ENCODE measurements around the gene MYRIP. TPM values are rescaled to one million over a fixed set of nuclear protein-coding genes. Genes with fewer than 3 reads are reported as not detected.

Gene MYRIP
- polyA plus RNA-seq, 1 of the 3 experiments (the other 2 are of a cell fraction): 1.2 TPM

GRCh38 chr3:40035177-40035576 lies 225.8 kb downstream of the MYRIP start:
- ChIA-PET POLR2A (no interaction called here), CTCF (no interaction called here)
- WGBS (ENCODE audit: low lambda C conversion rate): 41% methylated on average over 4 of the region's 4 CpGs
- H3K9ac ChIP-seq: no peak overlapping the region
- H3K4me2 ChIP-seq: no peak overlapping the region
- peaks cover 5% of the 10 kb centered on the region for H3F3A ChIP-seq (replicated peaks; ENCODE audit: insufficient read depth)
- H2AFZ ChIP-seq (ENCODE audit: low read depth): no peak overlapping the region
- H3K4me1 ChIP-seq (ENCODE audit: control insufficient read depth in 1 of 2, insufficient read depth in 2 of 2, low read depth in 1 of 2, low read length in 1 of 2): no peaks in the 10 kb centered on the region
- H3K4me3 ChIP-seq (ENCODE audit: low read depth in 2 of 2, low read length in 1 of 2): no peak overlapping the region
- no peaks in the 10 kb centered on the region for H3K79me2 ChIP-seq (ENCODE audit: insufficient read depth)
- H3K9me3 ChIP-seq: no peaks in the 10 kb centered on the region
- TF ChIP-seq, protein P1, sequence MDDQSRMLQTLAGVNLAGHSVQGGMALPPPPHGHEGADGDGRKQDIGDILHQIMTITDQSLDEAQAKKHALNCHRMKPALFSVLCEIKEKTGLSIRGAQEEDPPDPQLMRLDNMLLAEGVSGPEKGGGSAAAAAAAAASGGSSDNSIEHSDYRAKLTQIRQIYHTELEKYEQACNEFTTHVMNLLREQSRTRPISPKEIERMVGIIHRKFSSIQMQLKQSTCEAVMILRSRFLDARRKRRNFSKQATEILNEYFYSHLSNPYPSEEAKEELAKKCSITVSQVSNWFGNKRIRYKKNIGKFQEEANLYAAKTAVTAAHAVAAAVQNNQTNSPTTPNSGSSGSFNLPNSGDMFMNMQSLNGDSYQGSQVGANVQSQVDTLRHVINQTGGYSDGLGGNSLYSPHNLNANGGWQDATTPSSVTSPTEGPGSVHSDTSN (IDR thresholded peaks at IDR 0.05): peak; percentile 75
- no peak for TF ChIP-seq RCOR1 (IDR thresholded peaks at IDR 0.05; ENCODE audit: low read length)
- TF ChIP-seq YY1 (IDR thresholded peaks at IDR 0.05; ENCODE audit: low read depth): no peak
- peak; percentile 79 for TF ChIP-seq FOSL2 (IDR thresholded peaks at IDR 0.05; ENCODE audit: borderline replicate concordance, low read depth)
- TF ChIP-seq NFIC (IDR thresholded peaks at IDR 0.05; ENCODE audit: borderline replicate concordance): no peak
- TF ChIP-seq JUND (IDR thresholded peaks at IDR 0.05): peak; percentile 77
- 0 out of 2 replicates have a peak, but pooled peaks have one; percentile 45 for TF ChIP-seq TEAD4 (IDR thresholded peaks at IDR 0.05; ENCODE audit: borderline replicate concordance, insufficient read depth)
- peak; percentile 98 for TF ChIP-seq TCF12 (IDR thresholded peaks at IDR 0.05)
- no peak for TF ChIP-seq GATA2 (CRISPR knock-in tag; IDR thresholded peaks at IDR 0.05)
- peak in 1 of 2 experiments; percentile 59; a peak in 1 of 4 replicates for TF ChIP-seq EP300 (IDR thresholded peaks at IDR 0.05; ENCODE audit: borderline replicate concordance in 1 of 2, low read depth in 1 of 2, low read length in 1 of 2)
- TF ChIP-seq POLR2AphosphoS5 (IDR thresholded peaks at IDR 0.05; ENCODE audit: low read depth, low read length): peak; percentile 61; the same call in 1 of the 2 replicates
- no peaks in the 10 kb centered on the region for H3K27me3 ChIP-seq (ENCODE audit: insufficient read depth)
- no peaks in the 10 kb centered on the region for H3K9me2 ChIP-seq
- no peaks in the 10 kb centered on the region for H4K20me1 ChIP-seq (ENCODE audit: insufficient read depth)
- H3K27ac ChIP-seq (ENCODE audit: low read depth in 2 of 2, low read length in 1 of 2): no peak overlapping the region
- H3K36me3 ChIP-seq (replicated peaks in 1 of 2; ENCODE audit: control insufficient read depth in 1 of 2, insufficient read depth in 2 of 2, low read length in 1 of 2): no peaks in the 10 kb centered on the region
- no peak for DNase-seq

GRCh38 chr3:40037582-40037981 lies 228.2 kb downstream of the MYRIP start:
- no peaks in the 10 kb centered on the region for H3K9me2 ChIP-seq
- peaks cover 5% of the 10 kb centered on the region for H3F3A ChIP-seq (replicated peaks; ENCODE audit: insufficient read depth)
- no peaks in the 10 kb centered on the region for H3K79me2 ChIP-seq (ENCODE audit: insufficient read depth)
- no peaks in the 10 kb centered on the region for H3K27me3 ChIP-seq (ENCODE audit: insufficient read depth)
- no peaks in the 10 kb centered on the region for H3K36me3 ChIP-seq (replicated peaks in 1 of 2; ENCODE audit: control insufficient read depth in 1 of 2, insufficient read depth in 2 of 2, low read length in 1 of 2)
- no peak overlapping the region for H3K4me3 ChIP-seq (ENCODE audit: low read depth in 2 of 2, low read length in 1 of 2)
- peaks cover 0 to under 1% of the 10 kb centered on the region in 2 experiments; a peak in 2 of 4 replicates for H3K4me1 ChIP-seq (ENCODE audit: control insufficient read depth in 1 of 2, insufficient read depth in 2 of 2, low read depth in 1 of 2, low read length in 1 of 2)
- no peaks in the 10 kb centered on the region for H3K9me3 ChIP-seq
- H3K4me2 ChIP-seq: no peak overlapping the region
- TF ChIP-seq ELF1 (IDR thresholded peaks at IDR 0.05): no peak
- TF ChIP-seq, protein P1 (IDR thresholded peaks at IDR 0.05): no peak
- TF ChIP-seq TEAD4 (IDR thresholded peaks at IDR 0.05; ENCODE audit: borderline replicate concordance, insufficient read depth): no peak
- no peak for TF ChIP-seq RFX5 (IDR thresholded peaks at IDR 0.05; ENCODE audit: low read length)
- TF ChIP-seq FOSL2 (IDR thresholded peaks at IDR 0.05; ENCODE audit: borderline replicate concordance, low read depth): no peak
- TF ChIP-seq EZH2phosphoT487 (IDR thresholded peaks at IDR 0.05; ENCODE audit: borderline replicate concordance, low read depth): no peak
- no peak overlapping the region for H3K27ac ChIP-seq (ENCODE audit: low read depth in 2 of 2, low read length in 1 of 2)
- CTCF ChIA-PET: interaction anchor here (1.3 kb wide), 1 partner anchor 9 kb away, joined by 3 read pairs; no protein-coding TSS in a partner anchor
- no peak overlapping the region for H2AFZ ChIP-seq (ENCODE audit: low read depth)
- H3K9ac ChIP-seq: no peak overlapping the region
- H4K20me1 ChIP-seq (ENCODE audit: insufficient read depth): no peaks in the 10 kb centered on the region
- POLR2A ChIA-PET: no interaction called here
- DNase-seq: no peak

Data from SK-N-SH (cell line).